GM12872 (cell line): Measurements from ENCODE around the gene TMEM125.

Experiments used
- TF ChIP-seq, protein P1 (sequence below): IDR thresholded peaks from 3 replicates; pipeline ENCODE4 v1.5.1; 2011; ENCODE audit warnings: low read depth, mild to moderate bottlenecking, low read length, moderate library complexity; ENCODE audit not compliant: insufficient read depth

Gene TMEM125

DNA sequence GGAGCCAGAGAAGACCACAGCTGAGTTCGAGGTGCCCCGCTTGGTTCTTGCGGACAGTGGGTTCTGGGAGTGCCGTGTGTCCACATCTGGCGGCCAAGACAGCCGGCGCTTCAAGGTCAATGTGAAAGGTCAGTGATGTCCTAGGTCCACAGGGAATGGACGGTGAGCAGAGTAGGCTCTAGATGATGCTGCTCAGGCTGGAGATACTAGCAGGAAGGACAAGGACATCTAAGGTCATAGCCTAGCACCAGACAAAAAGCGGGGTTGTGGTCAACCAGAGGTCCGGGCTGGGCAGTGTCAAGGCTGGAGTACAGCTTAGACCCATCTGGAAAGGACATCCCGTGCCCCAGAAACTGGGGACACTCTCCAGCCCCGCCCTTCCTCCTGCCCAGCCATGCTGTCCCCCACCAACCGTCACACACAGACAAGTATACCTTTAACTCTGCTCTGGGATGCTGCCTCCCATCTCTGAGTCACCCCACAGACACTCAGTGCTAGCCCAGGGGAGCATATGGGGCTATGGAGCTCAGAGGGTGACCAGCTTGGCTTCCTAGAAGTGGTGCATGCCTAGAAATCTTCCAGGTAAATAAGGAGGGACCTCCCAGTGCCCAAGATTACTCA lies 39.7 kb downstream of the TMEM125 start:
- TF ChIP-seq, protein P1, sequence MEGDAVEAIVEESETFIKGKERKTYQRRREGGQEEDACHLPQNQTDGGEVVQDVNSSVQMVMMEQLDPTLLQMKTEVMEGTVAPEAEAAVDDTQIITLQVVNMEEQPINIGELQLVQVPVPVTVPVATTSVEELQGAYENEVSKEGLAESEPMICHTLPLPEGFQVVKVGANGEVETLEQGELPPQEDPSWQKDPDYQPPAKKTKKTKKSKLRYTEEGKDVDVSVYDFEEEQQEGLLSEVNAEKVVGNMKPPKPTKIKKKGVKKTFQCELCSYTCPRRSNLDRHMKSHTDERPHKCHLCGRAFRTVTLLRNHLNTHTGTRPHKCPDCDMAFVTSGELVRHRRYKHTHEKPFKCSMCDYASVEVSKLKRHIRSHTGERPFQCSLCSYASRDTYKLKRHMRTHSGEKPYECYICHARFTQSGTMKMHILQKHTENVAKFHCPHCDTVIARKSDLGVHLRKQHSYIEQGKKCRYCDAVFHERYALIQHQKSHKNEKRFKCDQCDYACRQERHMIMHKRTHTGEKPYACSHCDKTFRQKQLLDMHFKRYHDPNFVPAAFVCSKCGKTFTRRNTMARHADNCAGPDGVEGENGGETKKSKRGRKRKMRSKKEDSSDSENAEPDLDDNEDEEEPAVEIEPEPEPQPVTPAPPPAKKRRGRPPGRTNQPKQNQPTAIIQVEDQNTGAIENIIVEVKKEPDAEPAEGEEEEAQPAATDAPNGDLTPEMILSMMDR, result no peak

DNA sequence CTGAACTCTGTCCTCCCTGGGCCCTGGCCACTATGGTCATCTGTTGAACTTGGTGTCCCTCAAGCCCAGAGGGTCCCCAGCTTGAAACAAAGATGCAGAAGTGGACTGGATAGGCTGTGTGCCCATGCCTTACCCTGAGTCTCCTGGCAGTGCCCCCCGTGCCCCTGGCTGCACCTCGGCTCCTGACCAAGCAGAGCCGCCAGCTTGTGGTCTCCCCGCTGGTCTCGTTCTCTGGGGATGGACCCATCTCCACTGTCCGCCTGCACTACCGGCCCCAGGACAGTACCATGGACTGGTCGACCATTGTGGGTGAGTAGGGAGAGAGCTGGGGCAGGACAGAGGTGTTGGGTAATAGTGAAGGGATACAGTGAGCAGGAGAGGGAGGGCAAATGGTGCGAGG lies 41.7 kb downstream of the TMEM125 start:
- TF ChIP-seq, protein P1, result no peak

DNA sequence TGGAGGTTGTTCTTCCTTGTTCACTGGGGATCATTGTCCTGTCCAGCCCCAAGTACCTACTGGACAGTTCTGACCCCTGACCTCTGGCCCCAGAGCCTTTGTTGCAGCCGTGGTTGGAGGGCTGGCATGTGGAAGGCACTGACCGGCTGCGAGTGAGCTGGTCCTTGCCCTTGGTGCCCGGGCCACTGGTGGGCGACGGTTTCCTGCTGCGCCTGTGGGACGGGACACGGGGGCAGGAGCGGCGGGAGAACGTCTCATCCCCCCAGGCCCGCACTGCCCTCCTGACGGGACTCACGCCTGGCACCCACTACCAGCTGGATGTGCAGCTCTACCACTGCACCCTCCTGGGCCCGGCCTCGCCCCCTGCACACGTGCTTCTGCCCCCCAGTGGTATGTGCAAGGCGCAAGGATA lies 42.4 kb downstream of the TMEM125 start:
- TF ChIP-seq, protein P1, result no peak

DNA sequence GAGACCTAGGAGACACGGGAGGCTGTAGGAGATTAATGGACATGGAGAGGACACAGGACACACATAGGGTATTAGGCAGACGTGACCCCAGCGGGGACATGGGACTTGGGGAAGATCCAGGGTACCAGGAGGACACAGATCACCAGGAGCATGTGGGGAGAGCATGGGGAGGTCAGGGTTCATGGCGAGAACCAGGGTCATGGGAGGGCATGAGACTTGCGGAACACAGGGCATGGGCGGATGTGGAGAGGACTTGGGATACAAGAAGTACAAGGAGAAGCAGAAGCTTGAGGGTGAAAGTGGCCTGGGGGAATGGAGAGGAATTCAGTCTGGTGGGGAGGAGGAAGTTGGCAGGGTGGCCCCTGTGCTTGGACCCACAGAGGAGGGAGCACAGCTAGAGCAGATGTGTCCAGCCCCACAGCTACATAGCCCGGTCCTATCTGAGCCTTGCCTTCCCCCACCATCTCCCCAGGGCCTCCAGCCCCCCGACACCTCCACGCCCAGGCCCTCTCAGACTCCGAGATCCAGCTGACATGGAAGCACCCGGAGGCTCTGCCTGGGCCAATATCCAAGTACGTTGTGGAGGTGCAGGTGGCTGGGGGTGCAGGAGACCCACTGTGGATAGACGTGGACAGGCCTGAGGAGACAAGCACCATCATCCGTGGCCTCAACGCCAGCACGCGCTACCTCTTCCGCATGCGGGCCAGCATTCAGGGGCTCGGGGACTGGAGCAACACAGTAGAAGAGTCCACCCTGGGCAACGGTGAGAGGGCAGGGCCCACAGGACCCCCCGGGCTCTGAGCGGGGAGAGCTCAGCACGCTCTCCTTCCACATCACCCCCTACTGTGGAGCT lies 43.1 kb downstream of the TMEM125 start:
- TF ChIP-seq, protein P1, result no peak

DNA sequence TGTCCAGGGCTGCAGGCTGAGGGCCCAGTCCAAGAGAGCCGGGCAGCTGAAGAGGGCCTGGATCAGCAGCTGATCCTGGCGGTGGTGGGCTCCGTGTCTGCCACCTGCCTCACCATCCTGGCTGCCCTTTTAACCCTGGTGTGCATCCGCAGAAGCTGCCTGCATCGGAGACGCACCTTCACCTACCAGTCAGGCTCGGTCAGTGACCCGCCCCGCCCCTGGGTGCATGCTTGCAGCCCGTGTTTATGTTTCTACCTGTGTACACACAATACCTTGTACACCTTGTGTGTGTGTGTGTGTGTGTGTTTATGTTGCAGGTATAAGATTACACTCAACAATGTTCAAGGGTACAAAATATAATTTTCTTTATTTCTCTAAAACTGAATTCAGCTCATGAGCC lies 44.0 kb downstream of the TMEM125 start:
- TF ChIP-seq, protein P1, result no peak

DNA sequence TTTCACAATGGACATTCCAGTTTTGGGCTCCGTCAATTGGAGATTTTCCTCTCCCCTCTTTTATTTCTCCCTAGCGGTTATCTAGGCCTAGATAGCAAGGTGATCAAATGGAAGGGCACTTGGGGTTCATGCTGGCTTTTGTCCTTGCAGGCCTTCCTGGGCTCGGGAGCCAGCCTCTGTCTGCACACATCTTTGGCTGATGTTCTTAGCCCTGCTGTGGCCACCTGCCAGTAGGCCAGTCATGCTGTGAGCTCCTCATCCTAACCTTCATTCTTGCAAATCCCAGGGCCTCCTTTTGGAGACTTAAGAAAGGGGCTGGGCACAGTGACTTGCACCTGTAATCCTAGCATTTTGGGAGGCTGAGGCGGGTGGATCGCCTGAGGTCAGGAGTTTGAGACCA lies 44.5 kb downstream of the TMEM125 start:
- TF ChIP-seq, protein P1, result no peak

DNA sequence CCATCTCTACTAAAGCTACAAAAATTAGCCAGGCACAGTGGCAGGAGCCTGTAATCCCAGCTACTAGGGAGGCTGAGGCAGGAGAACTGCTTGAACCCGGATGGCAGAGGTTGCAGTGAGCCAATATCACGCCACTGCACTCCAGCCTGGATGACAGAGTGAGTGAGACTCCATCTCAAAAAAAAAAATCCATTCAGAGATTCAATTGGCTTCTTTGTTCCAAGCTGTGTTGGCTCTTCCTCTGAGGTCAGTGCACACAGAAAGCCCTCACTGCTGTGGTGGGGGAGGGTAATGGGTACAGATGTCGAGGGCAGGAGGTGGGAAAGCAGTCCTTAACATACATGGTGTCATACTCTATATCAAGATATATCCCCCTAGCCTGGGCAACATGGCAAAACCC lies 45.7 kb downstream of the TMEM125 start:
- TF ChIP-seq, protein P1, result no peak
